OCI-LY7 (cell line): ENCODE results near the gene TRIO. TPM values are rescaled to one million over a fixed set of nuclear protein-coding genes. Genes with fewer than 3 reads are reported as not detected.

Experiments used
- BruUV-seq: library from RNA; stranded (reverse); fragments of 400-500 nt; replicated peaks from 2 replicates; lab custom pipeline; 2021; lab: Mats Ljungman, UMichigan
- CTCF ChIA-PET: fragments of 300-600 bp; sonication (Branson Sonifier 250); formaldehyde crosslinking; loops from one replicate; lab custom pipeline; 2022; ENCODE audit warnings: antibody characterized with exemption; ENCODE audit not compliant: unreplicated experiment; lab: Charles Lee
- POLR2A ChIA-PET: fragments of 300-600 bp; sonication (Branson Sonifier 250); formaldehyde crosslinking; loops from one replicate; lab custom pipeline; 2022; ENCODE audit warnings: antibody characterized with exemption; lab: Charles Lee
- DNase-seq: peaks from one replicate; pipeline ENCODE4 v3.0.0-alpha.2; 2015; ENCODE audit warnings: low spot score
- H2AFZ ChIP-seq: fragments of 200-600 bp; sonication (generic), shearing (Covaris generic); 2 replicates; pipeline ENCODE4 v1.6.1; 2014; ENCODE audit warnings: mild to moderate bottlenecking, antibody characterized with exemption, low read length, moderate library complexity
- H3K27ac ChIP-seq: fragments of 200-600 bp; sonication (generic); 2 replicates; pipeline ENCODE4 v1.5.1; 2014; ENCODE audit warnings: mixed run types, low read depth, mild to moderate bottlenecking, moderate library complexity, low read length, inconsistent platforms; ENCODE audit not compliant: poor library complexity, severe bottlenecking
- H3K36me3 ChIP-seq: fragments of 200-600 bp; sonication (generic); 2 replicates; pipeline ENCODE4 v1.6.1; 2014; ENCODE audit warnings: mild to moderate bottlenecking, antibody characterized with exemption, low read length, moderate library complexity, mixed read lengths; ENCODE audit not compliant: insufficient read depth
- H3K4me1 ChIP-seq: fragments of 200-600 bp; sonication (generic); 2 replicates; pipeline ENCODE4 v1.5.1; 2014; ENCODE audit warnings: mild to moderate bottlenecking, low read length; ENCODE audit not compliant: insufficient read depth, poor library complexity, severe bottlenecking
- H3K4me2 ChIP-seq: fragments of 200-600 bp; sonication (generic); 2 replicates; pipeline ENCODE4 v1.6.1; 2014; ENCODE audit warnings: mild to moderate bottlenecking, low read length
- H3K4me3 ChIP-seq: fragments of 200-600 bp; sonication (generic); 2 replicates; pipeline ENCODE4 v1.5.1; 2014; ENCODE audit warnings: mild to moderate bottlenecking, low read depth, low read length; ENCODE audit not compliant: poor library complexity, severe bottlenecking
- H3K79me2 ChIP-seq: fragments of 200-600 bp; sonication (generic); 2 replicates; pipeline ENCODE4 v1.6.1; 2016; ENCODE audit warnings: low read depth, mild to moderate bottlenecking, low read length, moderate library complexity, mixed read lengths; ENCODE audit not compliant: insufficient read depth
- H3K9me2 ChIP-seq: fragments of 200-600 bp; sonication (generic); 2 replicates; pipeline ENCODE4 v1.6.1; 2016; ENCODE audit warnings: mild to moderate bottlenecking, low read length, mixed read lengths; ENCODE audit not compliant: insufficient read depth
- H3K9me3 ChIP-seq: fragments of 200-600 bp; sonication (generic); 2 replicates; pipeline ENCODE4 v1.6.1; 2014; ENCODE audit warnings: mild to moderate bottlenecking, mixed run types, low read length, mixed read lengths
- H4K20me1 ChIP-seq: fragments of 200-600 bp; sonication (generic); 2 replicates; pipeline ENCODE4 v1.6.1; 2014; ENCODE audit warnings: mild to moderate bottlenecking, antibody characterized with exemption, low read length, moderate library complexity, mixed read lengths; ENCODE audit not compliant: insufficient read depth
- EZH2phosphoT487 ChIP-seq: fragments of 200-600 bp; sonication (generic); IDR thresholded peaks from 2 replicates; pipeline ENCODE4 v1.6.1; 2018; ENCODE audit warnings: low read depth, borderline replicate concordance, mild to moderate bottlenecking, mixed run types, antibody characterized with exemption, low read length, moderate library complexity, mixed read lengths
- intact Hi-C: fragments of 100-400 bp; cut with micrococcal nuclease; formaldehyde crosslinking; loops from one replicate; pipeline ENCODE4 v1.10.0; 2022; ENCODE audit not compliant: unreplicated experiment
- total RNA-seq, 2 experiments: library from RNA; depleted of rRNA in 1 of 2; stranded (reverse); fragments of >200 nt in 1 of 2; shearing (Covaris generic) in 1 of 2; gene quantifications; 2 replicates each; pipeline ENCODE4 v1.2.3, GENCODE V29; 2014 to 2022
- TF ChIP-seq, protein P1 (sequence below): fragments of 200-600 bp; sonication (generic); conservative IDR thresholded peaks from 2 replicates; pipeline ENCODE4 v1.5.1; 2014; ENCODE audit warnings: mild to moderate bottlenecking, antibody characterized with exemption, low read length, moderate library complexity, mixed read lengths

TRIO gene
- total RNA-seq, 2 experiments from 2014 or later, result 35.8 to 55.1 TPM

DNA sequence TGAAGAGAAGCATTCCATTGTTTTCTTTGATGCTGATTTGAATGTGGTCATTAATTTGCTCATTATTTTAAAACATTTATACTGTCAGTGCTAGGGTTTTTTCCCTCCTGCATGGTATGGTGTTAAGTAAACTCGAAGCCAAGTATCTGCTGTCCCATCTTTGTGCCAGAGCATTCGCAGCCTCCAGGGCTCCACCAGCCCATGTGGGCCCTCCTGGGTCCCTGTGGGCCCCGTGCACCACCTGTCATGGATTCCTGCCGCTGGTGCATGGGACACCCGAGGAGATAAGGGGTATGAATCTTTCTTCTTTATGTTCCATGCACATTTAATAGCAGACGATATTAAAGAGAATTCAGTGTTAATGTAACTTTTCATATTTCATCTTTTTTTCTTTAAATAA, 95.1 kb downstream of the TRIO start:
- DNase-seq, result no peak
- TF ChIP-seq, protein P1, sequence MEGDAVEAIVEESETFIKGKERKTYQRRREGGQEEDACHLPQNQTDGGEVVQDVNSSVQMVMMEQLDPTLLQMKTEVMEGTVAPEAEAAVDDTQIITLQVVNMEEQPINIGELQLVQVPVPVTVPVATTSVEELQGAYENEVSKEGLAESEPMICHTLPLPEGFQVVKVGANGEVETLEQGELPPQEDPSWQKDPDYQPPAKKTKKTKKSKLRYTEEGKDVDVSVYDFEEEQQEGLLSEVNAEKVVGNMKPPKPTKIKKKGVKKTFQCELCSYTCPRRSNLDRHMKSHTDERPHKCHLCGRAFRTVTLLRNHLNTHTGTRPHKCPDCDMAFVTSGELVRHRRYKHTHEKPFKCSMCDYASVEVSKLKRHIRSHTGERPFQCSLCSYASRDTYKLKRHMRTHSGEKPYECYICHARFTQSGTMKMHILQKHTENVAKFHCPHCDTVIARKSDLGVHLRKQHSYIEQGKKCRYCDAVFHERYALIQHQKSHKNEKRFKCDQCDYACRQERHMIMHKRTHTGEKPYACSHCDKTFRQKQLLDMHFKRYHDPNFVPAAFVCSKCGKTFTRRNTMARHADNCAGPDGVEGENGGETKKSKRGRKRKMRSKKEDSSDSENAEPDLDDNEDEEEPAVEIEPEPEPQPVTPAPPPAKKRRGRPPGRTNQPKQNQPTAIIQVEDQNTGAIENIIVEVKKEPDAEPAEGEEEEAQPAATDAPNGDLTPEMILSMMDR, result no peak
- no peak for TF ChIP-seq EZH2phosphoT487

DNA sequence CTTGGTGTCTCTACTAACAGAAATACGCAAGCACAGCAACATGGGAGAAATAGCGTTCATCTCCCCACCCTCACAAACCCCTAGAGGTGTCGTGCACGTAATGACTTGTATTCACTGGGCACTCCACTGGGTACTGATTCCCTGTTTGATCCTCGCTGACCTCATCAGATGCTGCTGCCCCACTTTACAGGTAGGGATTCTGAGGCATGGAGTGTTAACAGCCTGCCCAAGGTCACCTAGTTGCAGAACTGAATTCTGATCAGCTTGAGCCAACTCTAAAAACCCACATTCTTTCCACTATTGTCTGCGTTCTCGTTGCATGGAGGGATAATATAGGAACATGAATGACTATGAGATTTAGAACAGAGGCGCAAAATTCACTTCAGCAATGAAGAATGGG, 96.3 kb downstream of the TRIO start:
- CTCF ChIA-PET, result no interaction called here
- no peaks in the 10 kb centered on the region for H4K20me1 ChIP-seq
- no TSS peak for BruUV-seq
- no peak overlapping the region for H3K27ac ChIP-seq
- no peaks in the 10 kb centered on the region for H3K36me3 ChIP-seq
- no peak overlapping the region for H3K4me3 ChIP-seq
- H3K9me2 ChIP-seq, result no peaks in the 10 kb centered on the region
- H2AFZ ChIP-seq, result no peak overlapping the region
- peaks cover 9% of the 10 kb centered on the region; the same call in 1 of the 2 replicates for H3K79me2 ChIP-seq
- POLR2A ChIA-PET, result no interaction called here
- TF ChIP-seq EZH2phosphoT487, result no peak
- TF ChIP-seq, protein P1, result no peak
- no peak overlapping the region for H3K4me2 ChIP-seq
- no peaks in the 10 kb centered on the region for H3K4me1 ChIP-seq
- intact Hi-C loops, result no loop called here
- no peaks in the 10 kb centered on the region for H3K9me3 ChIP-seq
- no peak for DNase-seq

More for the DNA sequence above, 95.1 kb downstream of the TRIO start:
- Histone ChIP-seq H4K20me1 (no peaks in the 10 kb centered on the region), H2AFZ (no peak overlapping the region), H3K4me1 (no peaks in the 10 kb centered on the region), H3K9me3 (no peaks in the 10 kb centered on the region), H3K9me2 (no peaks in the 10 kb centered on the region), H3K36me3 (no peaks in the 10 kb centered on the region), H3K79me2 (peaks cover 9% of the 10 kb centered on the region; the same call in 1 of the 2 replicates), H3K27ac (no peak overlapping the region), H3K4me3 (no peak overlapping the region), H3K4me2 (no peak overlapping the region)
- intact Hi-C loops, result no loop called here
- ChIA-PET POLR2A (no interaction called here), CTCF (no interaction called here)
- no TSS peak for BruUV-seq

DNA sequence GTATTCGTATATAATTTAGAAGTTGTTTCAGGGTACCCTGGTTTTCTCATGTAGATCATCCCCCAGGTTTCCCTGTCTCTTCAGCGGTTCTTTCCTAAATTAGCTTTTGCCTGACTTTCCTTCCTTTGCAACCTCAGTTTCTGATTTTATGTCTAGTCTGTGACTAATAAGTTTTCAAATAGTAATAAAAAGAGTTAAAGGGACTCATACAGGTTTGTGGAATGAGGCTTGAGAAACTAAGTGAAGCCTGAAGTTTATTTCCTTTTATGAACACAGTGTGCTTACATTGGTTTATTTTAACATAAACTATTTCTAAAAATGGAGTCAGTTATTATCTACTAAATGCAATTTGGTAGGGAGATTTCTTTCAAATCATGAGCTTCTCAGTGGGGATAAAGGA, 96.8 kb downstream of the TRIO start:
- Histone ChIP-seq H3K4me2 (no peak overlapping the region), H3K27ac (no peak overlapping the region), H4K20me1 (no peaks in the 10 kb centered on the region), H3K36me3 (no peaks in the 10 kb centered on the region), H3K79me2 (peaks cover 9% of the 10 kb centered on the region; the same call in 1 of the 2 replicates), H3K4me3 (no peak overlapping the region), H3K9me3 (no peaks in the 10 kb centered on the region), H3K4me1 (no peaks in the 10 kb centered on the region), H3K9me2 (no peaks in the 10 kb centered on the region), H2AFZ (no peak overlapping the region)
- ChIA-PET CTCF (no interaction called here), POLR2A (interaction anchor here (0.6 kb wide), 1 partner anchor 11 kb away, joined by 3 read pairs; no protein-coding TSS in a partner anchor)
- TF ChIP-seq, protein P1, result no peak
- no peak for TF ChIP-seq EZH2phosphoT487
- DNase-seq, result no peak
- intact Hi-C loops, result no loop called here
- BruUV-seq, result no TSS peak
